Choroid plexus epithelial cell (primary cell): Measurements from ENCODE around the gene HERPUD1.

ENCODE experiments used
- DNase-seq: peaks from one replicate; pipeline ENCODE4 v3.0.0-alpha.2; 2010; ENCODE audit warnings: low read depth
- H3K4me3 ChIP-seq: 2 replicates; pipeline ENCODE4 v1.5.1; 2011; ENCODE audit warnings: low read depth, mild to moderate bottlenecking, control low read depth, low read length, moderate library complexity
- TF ChIP-seq, protein P1 (sequence below): conservative IDR thresholded peaks from 2 replicates; pipeline ENCODE4 v1.5.1; 2011; ENCODE audit warnings: low read depth, mild to moderate bottlenecking, control low read depth, inconsistent platforms, low read length, moderate library complexity

The HERPUD1 gene

DNA sequence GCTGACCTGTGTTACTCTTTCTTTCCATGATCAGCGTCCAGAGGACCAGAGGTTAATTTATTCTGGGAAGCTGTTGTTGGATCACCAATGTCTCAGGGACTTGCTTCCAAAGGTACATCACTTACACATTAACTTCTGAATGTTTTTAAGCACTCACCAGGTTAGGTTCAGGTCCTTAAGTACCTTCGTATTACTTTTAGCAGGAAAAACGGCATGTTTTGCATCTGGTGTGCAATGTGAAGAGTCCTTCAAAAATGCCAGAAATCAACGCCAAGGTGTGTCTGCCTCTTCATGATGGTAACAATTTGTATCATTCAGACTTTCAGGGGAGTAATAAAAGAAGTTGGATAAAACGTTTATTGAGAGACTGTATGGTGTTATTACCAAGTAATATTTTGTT is 3.3 kb downstream of the HERPUD1 start:
- TF ChIP-seq, protein P1, sequence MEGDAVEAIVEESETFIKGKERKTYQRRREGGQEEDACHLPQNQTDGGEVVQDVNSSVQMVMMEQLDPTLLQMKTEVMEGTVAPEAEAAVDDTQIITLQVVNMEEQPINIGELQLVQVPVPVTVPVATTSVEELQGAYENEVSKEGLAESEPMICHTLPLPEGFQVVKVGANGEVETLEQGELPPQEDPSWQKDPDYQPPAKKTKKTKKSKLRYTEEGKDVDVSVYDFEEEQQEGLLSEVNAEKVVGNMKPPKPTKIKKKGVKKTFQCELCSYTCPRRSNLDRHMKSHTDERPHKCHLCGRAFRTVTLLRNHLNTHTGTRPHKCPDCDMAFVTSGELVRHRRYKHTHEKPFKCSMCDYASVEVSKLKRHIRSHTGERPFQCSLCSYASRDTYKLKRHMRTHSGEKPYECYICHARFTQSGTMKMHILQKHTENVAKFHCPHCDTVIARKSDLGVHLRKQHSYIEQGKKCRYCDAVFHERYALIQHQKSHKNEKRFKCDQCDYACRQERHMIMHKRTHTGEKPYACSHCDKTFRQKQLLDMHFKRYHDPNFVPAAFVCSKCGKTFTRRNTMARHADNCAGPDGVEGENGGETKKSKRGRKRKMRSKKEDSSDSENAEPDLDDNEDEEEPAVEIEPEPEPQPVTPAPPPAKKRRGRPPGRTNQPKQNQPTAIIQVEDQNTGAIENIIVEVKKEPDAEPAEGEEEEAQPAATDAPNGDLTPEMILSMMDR: no peak
- DNase-seq: no peak
- H3K4me3 ChIP-seq: peak overlapping the region; percentile 99

DNA sequence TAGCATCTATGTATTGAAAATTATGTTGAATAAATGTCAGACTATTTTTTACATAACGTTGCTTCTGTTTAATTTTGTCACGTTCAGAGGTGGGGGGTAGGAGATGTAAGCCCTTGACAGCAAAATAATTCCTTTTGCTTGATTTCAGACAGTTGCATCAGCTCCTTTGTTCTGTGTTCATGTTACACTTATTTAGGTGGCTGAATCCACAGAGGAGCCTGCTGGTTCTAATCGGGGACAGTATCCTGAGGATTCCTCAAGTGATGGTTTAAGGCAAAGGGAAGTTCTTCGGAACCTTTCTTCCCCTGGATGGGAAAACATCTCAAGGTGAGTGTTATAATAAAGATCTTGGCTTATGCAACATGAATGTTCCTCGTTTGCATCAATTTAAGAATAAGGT is 4.5 kb downstream of the HERPUD1 start:
- DNase-seq: no peak
- H3K4me3 ChIP-seq: peak overlapping the region; percentile 5
- TF ChIP-seq, protein P1: no peak

DNA sequence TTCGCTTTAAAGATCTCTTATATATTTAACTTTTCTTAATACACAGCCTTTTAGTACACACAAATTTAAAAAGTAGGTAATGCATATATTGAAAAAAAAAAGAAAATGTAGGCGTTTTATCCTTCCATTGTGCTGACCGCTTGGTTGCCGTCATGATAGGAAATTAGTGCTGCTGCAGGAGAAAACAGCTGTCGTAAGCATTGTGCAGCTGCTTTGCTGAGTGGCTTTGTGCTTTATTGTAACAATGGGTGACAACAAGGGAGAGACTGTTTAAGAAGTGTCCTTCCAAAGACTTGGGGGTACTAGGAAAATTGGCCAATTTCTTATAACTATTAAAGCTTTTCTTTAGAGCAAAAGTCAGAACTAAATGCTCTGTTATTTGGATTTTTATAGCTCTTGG is 5.0 kb downstream of the HERPUD1 start:
- no peak overlapping the region for H3K4me3 ChIP-seq

DNA sequence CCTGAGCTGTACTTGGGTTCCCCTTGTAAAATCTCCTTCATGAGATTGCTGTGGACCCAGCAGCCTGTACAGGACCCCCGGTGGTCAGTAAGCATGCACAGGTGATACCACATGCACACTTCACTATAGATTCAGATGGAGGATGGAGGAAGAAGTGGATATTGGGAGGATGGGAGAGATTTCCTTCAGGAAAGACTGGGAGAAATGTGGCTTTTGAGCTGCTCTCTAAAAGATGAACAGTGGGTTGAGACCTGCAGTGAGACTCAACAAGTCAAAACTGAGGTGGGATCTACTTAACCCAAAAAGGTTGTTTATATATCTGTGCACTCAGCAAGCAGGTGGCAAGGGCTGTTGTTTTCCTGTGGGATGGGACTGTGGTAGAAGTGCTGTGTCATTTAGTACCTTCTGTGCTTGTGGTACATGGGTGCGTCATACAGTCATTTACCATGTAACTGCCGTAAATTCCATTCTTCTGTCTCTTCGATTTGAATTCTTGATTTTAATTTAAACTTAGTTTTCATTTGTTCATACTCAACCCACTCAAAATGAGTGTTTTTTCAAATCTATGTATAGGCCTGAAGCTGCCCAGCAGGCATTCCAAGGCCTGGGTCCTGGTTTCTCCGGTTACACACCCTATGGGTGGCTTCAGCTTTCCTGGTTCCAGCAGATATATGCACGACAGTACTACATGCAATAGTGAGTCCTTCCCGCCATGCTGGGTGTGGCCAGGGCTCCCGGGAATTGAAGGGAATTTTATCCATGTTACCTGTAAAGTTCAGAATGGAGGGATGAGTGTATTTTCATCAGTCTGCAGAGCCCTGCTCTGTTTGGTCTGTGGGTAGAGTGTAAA is 6.9 kb downstream of the HERPUD1 start:
- TF ChIP-seq, protein P1: no peak
- H3K4me3 ChIP-seq: no peak overlapping the region
- DNase-seq: no peak

More for the DNA sequence above, 5.0 kb downstream of the HERPUD1 start:
- TF ChIP-seq, protein P1: no peak
- DNase-seq: no peak

DNA sequence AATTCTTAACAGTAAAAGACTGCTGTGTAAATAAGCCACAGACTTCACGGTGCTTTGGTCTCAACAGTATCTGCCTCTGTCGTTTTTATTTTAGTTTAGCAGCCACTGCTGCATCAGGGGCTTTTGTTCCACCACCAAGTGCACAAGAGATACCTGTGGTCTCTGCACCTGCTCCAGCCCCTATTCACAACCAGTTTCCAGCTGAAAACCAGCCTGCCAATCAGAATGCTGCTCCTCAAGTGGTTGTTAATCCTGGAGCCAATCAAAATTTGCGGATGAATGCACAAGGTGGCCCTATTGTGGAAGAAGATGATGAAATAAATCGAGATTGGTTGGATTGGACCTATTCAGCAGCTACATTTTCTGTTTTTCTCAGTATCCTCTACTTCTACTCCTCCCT is 7.9 kb downstream of the HERPUD1 start:
- DNase-seq: no peak
- TF ChIP-seq, protein P1: no peak

DNA sequence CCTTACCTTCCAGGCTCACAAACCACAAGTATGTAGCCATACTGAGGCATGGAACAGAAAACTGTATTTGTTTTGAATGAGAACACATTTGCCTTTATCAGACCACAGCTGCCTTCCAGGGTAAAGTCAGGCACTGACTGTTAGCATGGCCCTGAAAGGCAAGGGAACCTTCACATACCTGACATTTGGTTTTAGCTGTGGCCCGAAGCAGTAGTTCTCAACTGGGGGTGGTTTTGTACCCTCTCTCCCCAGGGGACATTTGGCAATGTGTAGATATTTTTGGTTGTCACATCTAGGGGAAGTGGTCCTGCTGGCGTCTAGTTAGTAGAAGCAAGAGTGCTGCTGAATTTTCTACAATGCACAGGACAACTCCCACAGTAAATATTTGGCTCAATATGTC is 9.2 kb downstream of the HERPUD1 start:
- no peak overlapping the region for H3K4me3 ChIP-seq
- TF ChIP-seq, protein P1: no peak
- DNase-seq: no peak

More for the DNA sequence above, 7.9 kb downstream of the HERPUD1 start:
- H3K4me3 ChIP-seq: no peak overlapping the region

DNA sequence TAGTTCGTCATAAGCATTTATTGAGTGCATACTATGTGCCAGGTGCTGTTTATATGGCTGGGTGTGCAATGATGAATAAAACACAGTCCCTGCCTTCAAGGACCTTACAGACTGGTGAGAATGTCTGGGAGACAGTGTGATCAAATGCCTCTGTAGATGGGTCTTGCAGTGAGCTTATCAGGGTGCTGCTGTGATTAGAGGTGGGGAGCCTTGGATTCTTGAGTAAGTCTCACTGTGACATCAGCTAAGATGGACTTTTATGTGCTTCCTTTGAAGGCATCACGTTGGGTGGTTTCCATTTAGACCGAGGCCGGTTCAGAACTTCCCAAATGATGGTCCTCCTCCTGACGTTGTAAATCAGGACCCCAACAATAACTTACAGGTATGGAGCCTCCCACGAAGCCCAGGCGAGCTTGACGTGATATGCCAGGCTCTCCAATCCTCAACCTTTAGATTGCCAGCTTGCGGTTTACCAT is 10.0 kb downstream of the HERPUD1 start:
- no peak overlapping the region for H3K4me3 ChIP-seq
- DNase-seq: no peak
- TF ChIP-seq, protein P1: no peak
